ENCODE results near the gene DYRK1A. TPM values are rescaled to one million over a fixed set of nuclear protein-coding genes. Genes with fewer than 3 reads are reported as not detected.
A peak's percentile ranks its signal among the peaks of the same experiment; 100 is the strongest.
"Not testable (repeated sequence)": the region's sequence is repeated elsewhere in the genome, so short reads cannot be mapped to it uniquely, and the experiment has no call there.

DYRK1A gene
- total RNA-seq: 100 to 1,000 TPM in 1 of 4 donors, 10 to 100 TPM in 3; 76.5 to 105 (median 91.3) TPM

DNA sequence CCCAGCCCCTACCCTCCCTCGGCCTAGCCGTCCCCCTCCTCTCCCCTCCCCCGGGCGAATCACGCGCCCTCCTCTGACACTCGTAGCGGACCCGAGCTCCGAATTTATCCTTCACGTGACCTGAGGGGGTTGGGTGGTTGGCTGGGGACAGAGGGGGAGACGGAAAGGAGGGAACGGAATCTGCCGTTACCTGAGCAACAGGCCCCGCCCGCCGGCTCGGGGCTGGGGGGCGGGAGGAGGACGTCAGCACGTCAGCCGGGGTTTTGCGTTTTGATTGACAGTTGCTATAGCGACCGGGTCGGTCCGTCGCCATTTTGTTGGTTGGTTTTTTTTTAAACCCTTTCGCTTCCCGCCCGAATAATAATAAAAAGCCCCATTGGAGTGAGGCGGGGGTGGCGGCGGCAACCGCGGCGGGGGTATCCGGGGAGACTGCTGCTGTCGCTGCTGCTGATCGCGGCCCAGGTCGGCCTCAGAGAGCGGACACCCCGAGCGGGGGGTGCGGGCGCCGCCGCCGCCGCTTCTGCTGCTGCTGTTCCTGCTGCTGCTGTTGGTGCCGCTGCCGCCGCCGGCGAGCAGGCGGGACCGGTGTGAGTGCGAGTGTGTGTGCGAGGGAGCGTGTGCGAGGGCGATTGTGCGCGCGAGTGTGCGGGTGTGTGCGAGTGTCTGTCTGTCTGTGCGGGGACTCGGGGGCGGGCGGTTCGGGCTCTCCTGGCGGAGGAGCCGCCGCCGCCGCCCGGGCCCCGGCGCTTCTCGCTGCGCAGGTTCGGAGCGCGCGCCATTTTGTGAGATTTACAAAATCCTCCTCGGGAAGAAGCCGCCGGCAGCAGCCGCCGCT is at the start of gene DYRK1A:
Gene DYRK1A, plus strand, starts transcription at position 292 of the 835 bp plus-strand sequence. CDS start 53,602 bp downstream, outside the sequence.
- Histone ChIP-seq H3K27ac (peak within 1 kb of the TSS; percentile 100), H3K4me3 (peak within 1 kb of the TSS; percentile 99), H3K9me3 (no peaks in the 10 kb centered on the region), H3K36me3 (no peaks in the 10 kb centered on the region), H3K27me3 (no peaks in the 10 kb centered on the region), H3K4me1 (peaks cover 41% of the 10 kb centered on the region)
- peak; percentile 98 to 99 for DNase-seq (ENCODE audit: low spot score in 2 of 2)
- TF ChIP-seq POLR2A (IDR thresholded peaks at IDR 0.05) (peak in 1 of 2 donors; percentile 65), EP300 (IDR thresholded peaks at IDR 0.05) (peak; percentile 69), POLR2AphosphoS5 (IDR thresholded peaks at IDR 0.05) (peak; percentile 12 to 71 (median 64)), CTCF (IDR thresholded peaks at IDR 0.05) (no peak)
- 1% methylated on average over 65 of the region's 92 CpGs for WGBS

- Histone ChIP-seq H3K36me3 (no peaks in the 10 kb centered on the region), H3K27me3 (no peaks in the 10 kb centered on the region), H3K4me1 (no peaks in the 10 kb centered on the region), H3K9me3 (peaks cover 11% of the 10 kb centered on the region), H3K4me3 (no peak overlapping the region), H3K27ac (no peak overlapping the region)
- no peak for TF ChIP-seq POLR2A (IDR thresholded peaks at IDR 0.05)
- 83% methylated on average over 2 of the region's 2 CpGs for WGBS
- no peak for DNase-seq (ENCODE audit: low spot score in 2 of 2)
Measured at GRCh38 chr21:37319551-37319950, 47.0 kb upstream of the DYRK1A start.

GRCh38 chr21:37322084-37322483 is 44.5 kb upstream of the DYRK1A start:
- Histone ChIP-seq H3K27ac (no peak overlapping the region), H3K27me3 (no peaks in the 10 kb centered on the region), H3K9me3 (peaks cover 6% of the 10 kb centered on the region), H3K4me3 (no peak overlapping the region), H3K36me3 (no peaks in the 10 kb centered on the region), H3K4me1 (no peaks in the 10 kb centered on the region)
- DNase-seq (ENCODE audit: low spot score in 2 of 2): no peak
- 63% methylated on average over 5 of the region's 5 CpGs for WGBS
- TF ChIP-seq POLR2AphosphoS5 (IDR thresholded peaks at IDR 0.05) (no peak), CTCF (IDR thresholded peaks at IDR 0.05) (no peak), EP300 (IDR thresholded peaks at IDR 0.05) (no peak), POLR2A (IDR thresholded peaks at IDR 0.05) (no peak)

DNA sequence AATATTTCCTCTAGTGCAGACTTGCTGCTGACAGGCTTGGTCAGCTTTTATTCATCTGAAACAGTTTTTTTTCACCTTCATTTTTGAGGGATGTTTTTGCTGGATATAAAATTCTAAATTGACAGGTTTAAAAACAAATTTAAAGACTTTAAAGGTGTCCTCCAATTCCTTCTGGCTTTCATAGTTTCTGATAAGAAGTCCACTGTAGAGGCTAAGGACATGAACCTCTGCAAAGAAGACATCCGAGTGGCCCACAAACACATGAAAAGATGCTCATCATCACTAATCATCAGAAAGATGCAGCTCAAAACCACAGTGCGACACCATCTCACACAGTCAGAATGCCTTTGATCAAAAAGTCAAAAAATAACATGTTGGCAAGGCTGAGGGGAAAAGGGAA is 42.0 kb upstream of the DYRK1A start:
- TF ChIP-seq POLR2AphosphoS5 (IDR thresholded peaks at IDR 0.05) (no peak), CTCF (IDR thresholded peaks at IDR 0.05) (no peak), POLR2A (IDR thresholded peaks at IDR 0.05) (no peak), EP300 (IDR thresholded peaks at IDR 0.05) (no peak)
- 80% methylated on average over 2 of the region's 2 CpGs for WGBS
- DNase-seq (ENCODE audit: low spot score in 2 of 2): no peak

DNA sequence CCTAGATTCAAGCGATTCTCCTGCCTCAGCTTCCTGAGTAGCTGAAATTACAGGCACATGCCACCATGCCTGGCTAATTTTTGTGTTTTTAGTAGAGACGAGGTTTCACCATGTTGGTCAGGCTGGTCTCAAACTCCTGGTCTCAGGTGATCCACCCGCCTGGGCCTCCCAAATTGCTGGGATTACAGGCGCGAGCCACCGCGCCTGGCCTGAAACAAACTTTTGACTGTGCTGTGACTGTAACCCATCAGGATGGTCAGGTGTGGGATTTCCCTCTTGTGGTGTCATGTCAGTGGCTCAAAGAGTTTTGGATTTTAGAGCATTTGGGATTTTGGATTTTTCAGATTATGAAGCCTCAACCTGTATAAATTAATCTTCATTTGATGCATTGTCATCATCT is 38.4 kb upstream of the DYRK1A start:
- not testable (repeated sequence) for H3K27ac ChIP-seq; DNase-seq (ENCODE audit: low spot score in 2 of 2); H3K27me3 ChIP-seq; H3K9me3 ChIP-seq; H3K4me1 ChIP-seq; H3K36me3 ChIP-seq; H3K4me3 ChIP-seq
- 81% methylated on average over 7 of the region's 7 CpGs for WGBS

More for the DNA sequence above, 42.0 kb upstream of the DYRK1A start:
- Histone ChIP-seq H3K27ac (no peak overlapping the region), H3K4me1 (no peaks in the 10 kb centered on the region), H3K27me3 (no peaks in the 10 kb centered on the region), H3K36me3 (no peaks in the 10 kb centered on the region), H3K4me3 (no peak overlapping the region), H3K9me3 (no peaks in the 10 kb centered on the region)

GRCh38 chr21:37331411-37331810 is 35.2 kb upstream of the DYRK1A start:
- no peaks in the 10 kb centered on the region for H3K4me1 ChIP-seq
- no peak overlapping the region for H3K27ac ChIP-seq
- H3K27me3 ChIP-seq: no peaks in the 10 kb centered on the region
- H3K4me3 ChIP-seq: no peak overlapping the region
- no peak for DNase-seq (ENCODE audit: low spot score in 2 of 2)
- 89% methylated on average over 4 of the region's 4 CpGs for WGBS
- TF ChIP-seq CTCF (IDR thresholded peaks at IDR 0.05) (no peak), POLR2AphosphoS5 (IDR thresholded peaks at IDR 0.05) (no peak), POLR2A (IDR thresholded peaks at IDR 0.05) (no peak), EP300 (IDR thresholded peaks at IDR 0.05) (no peak)
- H3K36me3 ChIP-seq: no peaks in the 10 kb centered on the region
- H3K9me3 ChIP-seq: no peaks in the 10 kb centered on the region

All from suprapubic skin (tissue), 4 donors.